Keratinocyte (primary cell): ENCODE measurements around the gene NOB1. TPM values are rescaled to one million over a fixed set of nuclear protein-coding genes. Genes with fewer than 3 reads are reported as not detected.
"Not testable (repeated sequence)": the region's sequence is repeated elsewhere in the genome, so short reads cannot be mapped to it uniquely, and the experiment has no call there.

Source experiments
- DNase-seq: peaks from one replicate; pipeline ENCODE4 v3.0.0-alpha.2; 2011; ENCODE audit warnings: low read depth, missing footprints, low spot score
- FAIRE-seq: peaks from 2 replicates; lab custom pipeline; 2011; peaks lifted over from hg19 to GRCh38; lab: Jason Lieb, UNC
- H2AFZ ChIP-seq: 2 replicates; pipeline ENCODE4 v1.6.0; 2012; ENCODE audit warnings: low read length, control low read depth, inconsistent platforms; ENCODE audit not compliant: control insufficient read depth
- H3K27ac ChIP-seq: 2 replicates; pipeline ENCODE4 v1.5.1; 2011; ENCODE audit warnings: low read length; ENCODE audit not compliant: control insufficient read depth, insufficient read depth
- H3K27me3 ChIP-seq: 3 replicates; pipeline ENCODE4 v1.6.0; 2011; ENCODE audit warnings: low read length; ENCODE audit not compliant: control insufficient read depth, insufficient read depth; ENCODE audit errors: extremely low read depth
- H3K36me3 ChIP-seq, 2 experiments: 2 replicates in 1 of 2; 3 replicates in 1 of 2; pipeline ENCODE4 v1.5.1; 2011; ENCODE audit warnings: low read length in 2 of 2, mild to moderate bottlenecking in 1 of 2; ENCODE audit not compliant: control insufficient read depth in 2 of 2, insufficient read depth in 2 of 2; ENCODE audit errors: extremely low read depth in 1 of 2
- H3K4me1 ChIP-seq: 3 replicates; pipeline ENCODE4 v1.5.1; 2011; ENCODE audit warnings: low read length; ENCODE audit not compliant: control insufficient read depth, insufficient read depth; ENCODE audit errors: extremely low read depth
- H3K4me2 ChIP-seq: 3 replicates; pipeline ENCODE4 v1.6.0; 2011; ENCODE audit warnings: low read depth, low read length; ENCODE audit not compliant: control insufficient read depth, insufficient read depth; ENCODE audit errors: extremely low read depth
- H3K4me3 ChIP-seq, 3 experiments: fragments of 200-600 bp in 1 of 3; sonication (generic) in 1 of 3; 2 replicates in 2 of 3; 3 replicates in 1 of 3; pipeline ENCODE4 v1.5.1; 2011 to 2016; ENCODE audit warnings: low read length in 3 of 3, mild to moderate bottlenecking in 3 of 3, control low read depth in 2 of 3, inconsistent platforms in 1 of 3, low read depth in 1 of 3, mixed read lengths in 1 of 3, mixed run types in 1 of 3, moderate library complexity in 1 of 3; ENCODE audit not compliant: control insufficient read depth in 2 of 3, insufficient read depth in 2 of 3; ENCODE audit errors: extremely low read depth in 1 of 3
- H3K79me2 ChIP-seq: 2 replicates; pipeline ENCODE4 v1.6.0; 2012; ENCODE audit warnings: low read length; ENCODE audit not compliant: control insufficient read depth, insufficient read depth
- H3K9ac ChIP-seq: 3 replicates; pipeline ENCODE4 v1.6.0; 2011; ENCODE audit warnings: low read length; ENCODE audit not compliant: control insufficient read depth, insufficient read depth; ENCODE audit errors: extremely low read depth
- H3K9me1 ChIP-seq: 3 replicates; pipeline ENCODE4 v1.6.0; 2011; ENCODE audit warnings: low read length; ENCODE audit not compliant: control insufficient read depth, insufficient read depth; ENCODE audit errors: extremely low read depth
- H3K9me3 ChIP-seq: 2 replicates; pipeline ENCODE4 v1.5.1; 2012; ENCODE audit warnings: low read depth, low read length; ENCODE audit not compliant: control insufficient read depth
- H4K20me1 ChIP-seq: 3 replicates; pipeline ENCODE4 v1.6.0; 2011; ENCODE audit warnings: low read length; ENCODE audit not compliant: control insufficient read depth, insufficient read depth; ENCODE audit errors: extremely low read depth
- EZH2 ChIP-seq: IDR thresholded peaks from one replicate; pipeline ENCODE4 v1.6.1; 2012; ENCODE audit warnings: inconsistent platforms, mild to moderate bottlenecking, low read length, moderate library complexity
- dilution Hi-C: fragments of 300-500 bp; cut with MboI; formaldehyde crosslinking; loops from one replicate; pipeline ENCODE4 v1.7.0; 2020; ENCODE audit warnings: low sequenced_read_pairs; ENCODE audit not compliant: extremely low pct_ligation_motif_present
- polyA plus RNA-seq, 5 experiments: library from polyadenylated mRNA; depleted of rRNA in 3 of 5; stranded (reverse) in 3 of 5; stranded (forward) in 1 of 5; unstranded in 1 of 5; fragments of >200 nt; gene quantifications; 1 replicate in 1 of 5; 2 replicates in 3 of 5; 3 replicates in 1 of 5; pipeline versions ENCODE4 v1.2.1 to v1.2.3, GENCODE V29; 2011 to 2012; ENCODE audit warnings: missing spikeins in 2 of 5, low read depth in 1 of 5, low replicate concordance in 1 of 5
- TF ChIP-seq, protein P1 (sequence below), 3 experiments: IDR thresholded peaks in 1 of 3; conservative IDR thresholded peaks in 1 of 3; optimal IDR thresholded peaks in 1 of 3; 2 replicates in 2 of 3; 3 replicates in 1 of 3; pipeline versions ENCODE3 to v1.5.1; 2011; ENCODE audit warnings: low read length in 3 of 3, mild to moderate bottlenecking in 3 of 3, moderate library complexity in 2 of 3, control low read depth in 1 of 3, inconsistent platforms in 1 of 3; ENCODE audit not compliant: insufficient read depth in 2 of 3; ENCODE audit errors: extremely low read depth in 1 of 3

The NOB1 gene
- polyA plus RNA-seq, 1 donor (not counting 4 experiments of a cell fraction or from before 2014, with no cell fraction given): 63.0 TPM

DNA sequence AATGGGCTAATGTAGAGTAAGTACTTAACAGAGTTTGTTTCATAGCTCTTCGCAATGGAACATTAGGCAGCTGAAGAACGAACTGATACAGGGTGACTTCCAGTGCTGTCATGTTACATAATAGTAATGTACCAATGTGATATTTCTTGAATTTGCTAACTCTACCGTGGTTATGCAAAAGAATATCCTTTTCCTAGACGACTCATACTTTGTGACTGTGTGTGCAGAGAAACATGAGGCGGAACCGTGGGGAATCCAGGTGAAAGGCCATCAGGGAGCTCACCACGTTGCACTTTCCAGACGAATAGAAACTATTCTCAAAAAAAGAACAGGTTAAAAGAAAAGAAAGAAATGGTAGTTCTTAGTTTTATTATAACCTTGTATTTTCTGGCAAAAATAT is 13.2 kb downstream of the NOB1 start:
- Histone ChIP-seq H3K79me2 (peaks cover 20% of the 10 kb centered on the region), H3K4me1 (peaks cover 13% of the 10 kb centered on the region), H3K9me3 (no peaks in the 10 kb centered on the region), H3K9ac (no peak overlapping the region), H3K4me2 (no peak overlapping the region), H3K27ac (no peak overlapping the region), H3K9me1 (no peaks in the 10 kb centered on the region), H3K27me3 (no peaks in the 10 kb centered on the region), H3K4me3 (no peak overlapping the region), H2AFZ (no peak overlapping the region), H3K36me3 (peaks cover 36 to 48% of the 10 kb centered on the region in 2 experiments), H4K20me1 (no peaks in the 10 kb centered on the region)
- DNase-seq (no peak), FAIRE-seq (no peak)
- TF ChIP-seq, protein P1, sequence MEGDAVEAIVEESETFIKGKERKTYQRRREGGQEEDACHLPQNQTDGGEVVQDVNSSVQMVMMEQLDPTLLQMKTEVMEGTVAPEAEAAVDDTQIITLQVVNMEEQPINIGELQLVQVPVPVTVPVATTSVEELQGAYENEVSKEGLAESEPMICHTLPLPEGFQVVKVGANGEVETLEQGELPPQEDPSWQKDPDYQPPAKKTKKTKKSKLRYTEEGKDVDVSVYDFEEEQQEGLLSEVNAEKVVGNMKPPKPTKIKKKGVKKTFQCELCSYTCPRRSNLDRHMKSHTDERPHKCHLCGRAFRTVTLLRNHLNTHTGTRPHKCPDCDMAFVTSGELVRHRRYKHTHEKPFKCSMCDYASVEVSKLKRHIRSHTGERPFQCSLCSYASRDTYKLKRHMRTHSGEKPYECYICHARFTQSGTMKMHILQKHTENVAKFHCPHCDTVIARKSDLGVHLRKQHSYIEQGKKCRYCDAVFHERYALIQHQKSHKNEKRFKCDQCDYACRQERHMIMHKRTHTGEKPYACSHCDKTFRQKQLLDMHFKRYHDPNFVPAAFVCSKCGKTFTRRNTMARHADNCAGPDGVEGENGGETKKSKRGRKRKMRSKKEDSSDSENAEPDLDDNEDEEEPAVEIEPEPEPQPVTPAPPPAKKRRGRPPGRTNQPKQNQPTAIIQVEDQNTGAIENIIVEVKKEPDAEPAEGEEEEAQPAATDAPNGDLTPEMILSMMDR (optimal IDR thresholded peaks at IDR 0.05 in 1 of 3, IDR thresholded peaks at IDR 0.05 in 1 of 3, conservative IDR thresholded peaks at IDR 0.05 in 1 of 3; ENCODE audit: extremely low read depth in 1 of 3, insufficient read depth in 2 of 3, low read length in 3 of 3): no peak
- TF ChIP-seq EZH2: no peak
- dilution Hi-C loops: no loop called here

DNA sequence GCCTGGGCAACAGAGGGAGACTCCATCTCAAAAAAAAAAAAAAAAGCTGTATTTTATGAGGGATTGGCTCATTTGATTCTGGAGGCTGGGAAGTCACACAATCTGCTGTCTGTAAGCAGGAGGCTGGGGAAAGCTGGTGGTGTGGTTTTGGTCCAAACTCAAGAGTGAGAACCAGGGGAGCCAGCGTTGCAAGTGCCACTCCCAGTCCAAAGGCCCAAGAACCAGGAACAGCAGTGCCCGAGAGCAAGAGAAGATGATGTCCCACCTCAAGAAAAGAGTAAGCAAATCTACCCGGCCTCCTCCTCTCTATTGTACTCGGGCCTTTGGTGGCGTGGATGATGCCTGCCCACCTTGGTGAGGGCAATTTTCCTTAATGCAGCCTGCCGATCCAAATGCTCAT is 22.6 kb downstream of the NOB1 start:
- no peaks in the 10 kb centered on the region for H3K36me3 ChIP-seq
- no peaks in the 10 kb centered on the region for H3K27me3 ChIP-seq
- DNase-seq (no peak), FAIRE-seq (no peak)
- no peak overlapping the region for H2AFZ ChIP-seq
- no peak for TF ChIP-seq EZH2
- TF ChIP-seq, protein P1 (optimal IDR thresholded peaks at IDR 0.05 in 1 of 3, IDR thresholded peaks at IDR 0.05 in 1 of 3, conservative IDR thresholded peaks at IDR 0.05 in 1 of 3; ENCODE audit: extremely low read depth in 1 of 3, insufficient read depth in 2 of 3, low read length in 3 of 3): no peak
- H3K9me3 ChIP-seq: no peaks in the 10 kb centered on the region
- no peaks in the 10 kb centered on the region for H4K20me1 ChIP-seq
- no peaks in the 10 kb centered on the region for H3K79me2 ChIP-seq
- H3K27ac ChIP-seq: no peak overlapping the region
- no peak overlapping the region for H3K9ac ChIP-seq
- H3K9me1 ChIP-seq: no peaks in the 10 kb centered on the region
- H3K4me2 ChIP-seq: no peak overlapping the region
- H3K4me1 ChIP-seq: peaks cover 5% of the 10 kb centered on the region
- no peak overlapping the region for H3K4me3 ChIP-seq
- dilution Hi-C loops: no loop called here

DNA sequence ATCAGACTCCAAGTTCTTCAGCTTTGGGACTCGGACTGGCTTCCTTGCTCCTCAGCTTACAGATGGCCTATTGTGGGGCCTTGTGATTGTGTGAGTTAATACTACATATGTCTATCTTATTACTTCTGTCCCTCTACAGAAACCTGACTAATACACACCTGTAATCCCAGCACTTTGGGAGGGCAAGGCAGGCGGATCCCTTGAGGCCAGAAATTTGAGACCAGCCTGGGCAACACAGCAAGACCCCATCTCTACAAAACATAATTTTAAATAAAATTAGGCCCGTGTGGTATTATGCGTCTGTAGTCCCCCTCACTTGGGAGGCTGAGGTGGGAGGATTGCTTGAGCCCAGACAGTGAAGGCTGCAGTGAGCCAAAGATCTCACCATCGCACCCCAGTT is 23.4 kb downstream of the NOB1 start:
- H4K20me1 ChIP-seq, H3K9me1 ChIP-seq, H3K9me3 ChIP-seq, H3K27me3 ChIP-seq, H3K27ac ChIP-seq, FAIRE-seq, dilution Hi-C loops, H3K4me3 ChIP-seq, H3K9ac ChIP-seq, H3K4me2 ChIP-seq, H3K36me3 ChIP-seq, H2AFZ ChIP-seq, H3K79me2 ChIP-seq, DNase-seq: not testable (repeated sequence)
- peaks cover 10% of the 10 kb centered on the region for H3K4me1 ChIP-seq

DNA sequence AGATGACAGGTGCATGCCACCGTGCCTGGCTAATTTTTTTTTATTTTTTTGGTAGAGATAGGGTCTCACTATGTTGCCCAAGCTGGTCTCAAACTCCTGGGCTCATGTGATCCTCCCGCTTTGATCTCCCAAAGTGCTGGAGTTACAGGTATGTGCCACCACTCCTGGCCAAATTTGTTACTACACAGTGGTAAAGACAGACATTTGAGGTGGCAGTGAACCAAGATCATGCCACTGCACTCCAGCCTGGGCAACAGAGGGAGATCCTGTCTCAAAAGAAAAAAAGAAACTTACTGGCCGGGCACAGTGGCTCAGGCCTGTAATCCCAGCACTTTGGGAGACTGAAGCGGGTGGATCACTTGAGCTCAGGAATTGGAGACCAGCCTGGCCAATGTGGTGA is 25.7 kb downstream of the NOB1 start:
- H3K4me1 ChIP-seq: peaks cover 27% of the 10 kb centered on the region
- H2AFZ ChIP-seq, dilution Hi-C loops, H3K9me1 ChIP-seq, DNase-seq, H3K27me3 ChIP-seq, FAIRE-seq, H3K9me3 ChIP-seq, H3K36me3 ChIP-seq, H4K20me1 ChIP-seq, H3K9ac ChIP-seq, H3K4me2 ChIP-seq, H3K27ac ChIP-seq, H3K4me3 ChIP-seq: not testable (repeated sequence)
- H3K79me2 ChIP-seq: peaks cover 18% of the 10 kb centered on the region
